IMR-90 (cell line): Measurements from ENCODE around the gene YBEY.

Experiments used
- CHD1 ChIP-seq: IDR thresholded peaks from 2 replicates; pipeline ENCODE4 v1.6.1; 2012; ENCODE audit warnings: low read depth, low read length, improper control_type of control experiment
- CTCF ChIP-seq: conservative IDR thresholded peaks from 2 replicates; pipeline ENCODE4 v1.5.1; 2012; ENCODE audit warnings: mild to moderate bottlenecking, low read depth, low read length, improper control_type of control experiment
- ELK1 ChIP-seq: fragments of 150-350 bp; IDR thresholded peaks from 2 replicates; pipeline ENCODE4 v1.6.1; 2016; ENCODE audit warnings: low read depth, mild to moderate bottlenecking, low read length, moderate library complexity, borderline replicate concordance
- MXI1 ChIP-seq: IDR thresholded peaks from 2 replicates; pipeline ENCODE4 v1.6.1; 2012; ENCODE audit warnings: low read depth, mild to moderate bottlenecking, low read length, moderate library complexity, borderline replicate concordance
- NFE2L2 ChIP-seq: fragments of 150-350 bp; IDR thresholded peaks from 2 replicates; pipeline ENCODE4 v1.6.1; 2016; ENCODE audit warnings: low read depth, mild to moderate bottlenecking, low read length
- POLR2A ChIP-seq: IDR thresholded peaks from 2 replicates; pipeline ENCODE4 v1.6.1; 2012; ENCODE audit warnings: mild to moderate bottlenecking, low read depth, low read length
- SMC3 ChIP-seq: fragments of 150-350 bp; IDR thresholded peaks from 2 replicates; pipeline ENCODE4 v1.6.1; 2016; ENCODE audit warnings: low read depth, mild to moderate bottlenecking, antibody characterized with exemption, low read length, moderate library complexity
- USF2 ChIP-seq: fragments of 150-350 bp; IDR thresholded peaks from 2 replicates; pipeline ENCODE4 v1.6.1; 2017; ENCODE audit warnings: mild to moderate bottlenecking, antibody characterized with exemption, low read length, low read depth

- TF ChIP-seq POLR2A (no peak), CTCF (no peak), USF2 (no peak), ELK1 (no peak), SMC3 (no peak), CHD1 (no peak), MXI1 (no peak), NFE2L2 (no peak)
Observed at GRCh38 chr21:46319186-46319585, 33.0 kb downstream of the YBEY start.
